Activated naive CD4-positive, alpha-beta T cell treated with anti-CD3 and anti-CD28 coated beads for 36 hours (primary cell): ENCODE measurements around the gene TEX51. TPM values are rescaled to one million over a fixed set of nuclear protein-coding genes. Genes with fewer than 3 reads are reported as not detected.

Experiments
- CTCF ChIA-PET: fragments of 350-600 bp; sonication (Branson Sonifier 250); formaldehyde crosslinking; loops from one replicate; lab custom pipeline; 2021; ENCODE audit warnings: antibody characterized with exemption; lab: Charles Lee
- DNase-seq: peaks from one replicate; pipeline ENCODE4 v3.0.0-alpha.2; 2020
- H3K27ac Mint-ChIP-seq: one replicate; pipeline ENCODE4 v1.8.0; 2021; ENCODE audit warnings: mild to moderate bottlenecking, mixed read lengths
- H3K27me3 Mint-ChIP-seq: one replicate; pipeline ENCODE4 v1.8.0; 2021; ENCODE audit warnings: low read depth, mixed read lengths
- H3K36me3 Mint-ChIP-seq: one replicate; pipeline ENCODE4 v1.8.0; 2021; ENCODE audit warnings: low read depth, mixed read lengths
- H3K4me1 Mint-ChIP-seq: one replicate; pipeline ENCODE4 v1.8.0; 2021; ENCODE audit warnings: low read depth, mixed read lengths
- H3K4me3 Mint-ChIP-seq: one replicate; pipeline ENCODE4 v1.8.0; 2021; ENCODE audit warnings: mild to moderate bottlenecking, moderate library complexity, mixed read lengths
- H3K9me3 Mint-ChIP-seq: one replicate; pipeline ENCODE4 v1.8.0; 2021; ENCODE audit warnings: mixed read lengths
- intact Hi-C: fragments of 100-400 bp; cut with micrococcal nuclease; formaldehyde crosslinking; loops from one replicate; pipeline ENCODE4 v1.15.1; 2023
- total RNA-seq, 2 experiments: library from RNA; stranded (reverse); gene quantifications; one replicate each; pipeline ENCODE4 v1.2.3, GENCODE V29; 2021

TEX51 gene
- total RNA-seq, 2 experiments from 2014 or later, result not detected

- H3K4me1 Mint-ChIP-seq, result no peaks in the 10 kb centered on the region
- DNase-seq, result no peak
- CTCF ChIA-PET, result no interaction called here
- intact Hi-C loops, result no loop called here
- H3K27ac Mint-ChIP-seq, result no peak overlapping the region
- no peaks in the 10 kb centered on the region for H3K9me3 Mint-ChIP-seq
- peaks cover 16% of the 10 kb centered on the region for H3K27me3 Mint-ChIP-seq
- no peaks in the 10 kb centered on the region for H3K36me3 Mint-ChIP-seq
- H3K4me3 Mint-ChIP-seq, result no peak overlapping the region
These were observed 36.1 kb downstream of the TEX51 start for GRCh38 chr2:126934809-126935208.

GRCh38 chr2:126935774-126936173, 37.1 kb downstream of the TEX51 start:
- CTCF ChIA-PET, result no interaction called here
- intact Hi-C loops, result no loop called here

GRCh38 chr2:126936219-126936723, 37.6 kb downstream of the TEX51 start:
- no peaks in the 10 kb centered on the region for H3K9me3 Mint-ChIP-seq
- H3K4me1 Mint-ChIP-seq, result no peaks in the 10 kb centered on the region
- intact Hi-C loops, result no loop called here
- DNase-seq, result no peak
- H3K4me3 Mint-ChIP-seq, result no peak overlapping the region
- CTCF ChIA-PET, result no interaction called here
- H3K27ac Mint-ChIP-seq, result no peak overlapping the region
- H3K36me3 Mint-ChIP-seq, result no peaks in the 10 kb centered on the region
- peaks cover 16% of the 10 kb centered on the region for H3K27me3 Mint-ChIP-seq

More at GRCh38 chr2:126935774-126936173, 37.1 kb downstream of the TEX51 start:
- H3K36me3 Mint-ChIP-seq, result no peaks in the 10 kb centered on the region
- no peaks in the 10 kb centered on the region for H3K9me3 Mint-ChIP-seq
- H3K4me3 Mint-ChIP-seq, result no peak overlapping the region
- no peak overlapping the region for H3K27ac Mint-ChIP-seq
- H3K27me3 Mint-ChIP-seq, result peaks cover 16% of the 10 kb centered on the region
- H3K4me1 Mint-ChIP-seq, result no peaks in the 10 kb centered on the region
- DNase-seq, result no peak

GRCh38 chr2:126940331-126940730, 41.6 kb downstream of the TEX51 start:
- no peaks in the 10 kb centered on the region for H3K36me3 Mint-ChIP-seq
- peaks cover 27% of the 10 kb centered on the region for H3K27me3 Mint-ChIP-seq
- intact Hi-C loops, result no loop called here
- peaks cover 10% of the 10 kb centered on the region for H3K9me3 Mint-ChIP-seq
- H3K4me1 Mint-ChIP-seq, result no peaks in the 10 kb centered on the region
- CTCF ChIA-PET, result no interaction called here
- H3K4me3 Mint-ChIP-seq, result no peak overlapping the region
- no peak overlapping the region for H3K27ac Mint-ChIP-seq
- DNase-seq, result no peak

GRCh38 chr2:126942427-126943203, 43.9 kb downstream of the TEX51 start:
- CTCF ChIA-PET, result no interaction called here
- no peaks in the 10 kb centered on the region for H3K4me1 Mint-ChIP-seq
- H3K9me3 Mint-ChIP-seq, result peaks cover 10% of the 10 kb centered on the region
- DNase-seq, result no peak
- no peak overlapping the region for H3K4me3 Mint-ChIP-seq
- H3K27ac Mint-ChIP-seq, result no peak overlapping the region
- H3K27me3 Mint-ChIP-seq, result peaks cover 30% of the 10 kb centered on the region
- H3K36me3 Mint-ChIP-seq, result no peaks in the 10 kb centered on the region
- intact Hi-C loops, result no loop called here

GRCh38 chr2:126943612-126944348, 45.1 kb downstream of the TEX51 start:
- DNase-seq, result no peak
- no peak overlapping the region for H3K4me3 Mint-ChIP-seq
- intact Hi-C loops, result no loop called here
- peaks cover 27% of the 10 kb centered on the region for H3K27me3 Mint-ChIP-seq
- no peak overlapping the region for H3K27ac Mint-ChIP-seq
- CTCF ChIA-PET, result no interaction called here
- H3K4me1 Mint-ChIP-seq, result no peaks in the 10 kb centered on the region
- H3K36me3 Mint-ChIP-seq, result no peaks in the 10 kb centered on the region
- H3K9me3 Mint-ChIP-seq, result peaks cover 10% of the 10 kb centered on the region

GRCh38 chr2:126945118-126945517, 46.4 kb downstream of the TEX51 start:
- no peaks in the 10 kb centered on the region for H3K36me3 Mint-ChIP-seq
- no peak for DNase-seq
- intact Hi-C loops, result no loop called here

GRCh38 chr2:126946318-126947102, 47.8 kb downstream of the TEX51 start:
- Mint-ChIP-seq H3K4me1 (no peaks in the 10 kb centered on the region), H3K27ac (no peak overlapping the region), H3K27me3 (peaks cover 32% of the 10 kb centered on the region), H3K9me3 (peaks cover 10% of the 10 kb centered on the region), H3K4me3 (no peak overlapping the region), H3K36me3 (no peaks in the 10 kb centered on the region)
- CTCF ChIA-PET, result no interaction called here
- DNase-seq, result no peak
- intact Hi-C loops, result no loop called here

More at GRCh38 chr2:126945118-126945517, 46.4 kb downstream of the TEX51 start:
- Mint-ChIP-seq H3K4me1 (no peaks in the 10 kb centered on the region), H3K9me3 (peaks cover 10% of the 10 kb centered on the region), H3K4me3 (no peak overlapping the region), H3K27me3 (peaks cover 28% of the 10 kb centered on the region), H3K27ac (no peak overlapping the region)
- CTCF ChIA-PET, result interaction anchor here (0.7 kb wide), 1 partner anchor 595 kb away, joined by 3 read pairs; no protein-coding TSS in a partner anchor

GRCh38 chr2:126947103-126947429, 48.4 kb downstream of the TEX51 start:
- intact Hi-C loops, result no loop called here
- Mint-ChIP-seq H3K9me3 (peaks cover 10% of the 10 kb centered on the region), H3K27ac (no peak overlapping the region), H3K27me3 (peaks cover 29% of the 10 kb centered on the region), H3K4me3 (no peak overlapping the region), H3K36me3 (no peaks in the 10 kb centered on the region), H3K4me1 (no peaks in the 10 kb centered on the region)
- CTCF ChIA-PET, result no interaction called here
- no peak for DNase-seq

GRCh38 chr2:126949775-126950174, 51.1 kb downstream of the TEX51 start:
- no peaks in the 10 kb centered on the region for H3K9me3 Mint-ChIP-seq
- no peak overlapping the region for H3K27ac Mint-ChIP-seq
- H3K27me3 Mint-ChIP-seq, result peaks cover 29% of the 10 kb centered on the region
- intact Hi-C loops, result no loop called here
- DNase-seq, result no peak
- H3K4me1 Mint-ChIP-seq, result no peaks in the 10 kb centered on the region
- no peak overlapping the region for H3K4me3 Mint-ChIP-seq
- H3K36me3 Mint-ChIP-seq, result no peaks in the 10 kb centered on the region
- CTCF ChIA-PET, result no interaction called here

GRCh38 chr2:126950504-126950903, 51.8 kb downstream of the TEX51 start:
- intact Hi-C loops, result no loop called here
- no peaks in the 10 kb centered on the region for H3K4me1 Mint-ChIP-seq
- CTCF ChIA-PET, result interaction anchor here (1.1 kb wide), 1 partner anchor 21 kb away, joined by 3 read pairs; no protein-coding TSS in a partner anchor
- no peak overlapping the region for H3K4me3 Mint-ChIP-seq
- H3K9me3 Mint-ChIP-seq, result no peaks in the 10 kb centered on the region
- no peaks in the 10 kb centered on the region for H3K36me3 Mint-ChIP-seq
- peaks cover 27% of the 10 kb centered on the region for H3K27me3 Mint-ChIP-seq
- H3K27ac Mint-ChIP-seq, result no peak overlapping the region
- DNase-seq, result no peak
